Measurements from ENCODE around the gene TMEM132C.

The TMEM132C gene

GRCh38 chr12:128365032-128365431, 98.1 kb downstream of the TMEM132C start:
- no peaks in the 10 kb centered on the region for H3K36me3 ChIP-seq (ENCODE audit: low read length)
- H3K79me2 ChIP-seq (ENCODE audit: insufficient read depth, low read length), result no peaks in the 10 kb centered on the region
- no peak overlapping the region for H3K9ac ChIP-seq (ENCODE audit: low read length)
- no peak overlapping the region for H3K27ac ChIP-seq (ENCODE audit: low read depth, low read length)
- H3F3A ChIP-seq (ENCODE audit: insufficient read depth), result no peaks in the 10 kb centered on the region
- H3K4me2 ChIP-seq (ENCODE audit: low read depth, low read length, poor library complexity, severe bottlenecking), result no peak overlapping the region
- no peaks in the 10 kb centered on the region for H4K20me1 ChIP-seq (ENCODE audit: low read depth, low read length)
- TF ChIP-seq EZH2phosphoT487 (conservative IDR thresholded peaks at IDR 0.05; ENCODE audit: low read length) (no peak), CTCF (IDR thresholded peaks at IDR 0.05; ENCODE audit: insufficient read depth, low read length, poor library complexity, severe bottlenecking) (no peak)
- no peak overlapping the region for H2AFZ ChIP-seq (ENCODE audit: low read depth, low read length, severe bottlenecking)
- no peaks in the 10 kb centered on the region for H3K27me3 ChIP-seq (ENCODE audit: low read length)
- no peaks in the 10 kb centered on the region for H3K9me2 ChIP-seq (replicated peaks; ENCODE audit: insufficient read depth, low read length)
- no peak overlapping the region for H3K4me3 ChIP-seq (ENCODE audit: insufficient read depth, low read length, poor library complexity, severe bottlenecking)
- no peaks in the 10 kb centered on the region for H3K9me3 ChIP-seq (ENCODE audit: insufficient read depth, low read length)

GRCh38 chr12:128365651-128366231, 98.8 kb downstream of the TMEM132C start:
- Histone ChIP-seq H2AFZ (ENCODE audit: low read depth, low read length, severe bottlenecking) (no peak overlapping the region), H3K36me3 (ENCODE audit: low read length) (no peaks in the 10 kb centered on the region), H3K4me3 (ENCODE audit: insufficient read depth, low read length, poor library complexity, severe bottlenecking) (no peak overlapping the region), H3K4me2 (ENCODE audit: low read depth, low read length, poor library complexity, severe bottlenecking) (no peak overlapping the region), H3K27me3 (ENCODE audit: low read length) (no peaks in the 10 kb centered on the region), H3K27ac (ENCODE audit: low read depth, low read length) (no peak overlapping the region), H3K9me3 (ENCODE audit: insufficient read depth, low read length) (no peaks in the 10 kb centered on the region), H3K9ac (ENCODE audit: low read length) (no peak overlapping the region), H3K9me2 (replicated peaks; ENCODE audit: insufficient read depth, low read length) (no peaks in the 10 kb centered on the region), H4K20me1 (ENCODE audit: low read depth, low read length) (no peaks in the 10 kb centered on the region), H3F3A (ENCODE audit: insufficient read depth) (no peaks in the 10 kb centered on the region), H3K79me2 (ENCODE audit: insufficient read depth, low read length) (no peaks in the 10 kb centered on the region)
- no peak for TF ChIP-seq CTCF (IDR thresholded peaks at IDR 0.05; ENCODE audit: insufficient read depth, low read length, poor library complexity, severe bottlenecking)
- no peak for TF ChIP-seq EZH2phosphoT487 (conservative IDR thresholded peaks at IDR 0.05; ENCODE audit: low read length)

GRCh38 chr12:128367961-128368360, 101.0 kb downstream of the TMEM132C start:
- H3K9me2 ChIP-seq (replicated peaks; ENCODE audit: insufficient read depth, low read length), result no peaks in the 10 kb centered on the region
- H3K27me3 ChIP-seq (ENCODE audit: low read length), result no peaks in the 10 kb centered on the region
- H3K9ac ChIP-seq (ENCODE audit: low read length), result no peak overlapping the region
- H3F3A ChIP-seq (ENCODE audit: insufficient read depth), result no peaks in the 10 kb centered on the region
- no peaks in the 10 kb centered on the region for H3K36me3 ChIP-seq (ENCODE audit: low read length)
- H2AFZ ChIP-seq (ENCODE audit: low read depth, low read length, severe bottlenecking), result no peak overlapping the region
- no peak overlapping the region for H3K4me3 ChIP-seq (ENCODE audit: insufficient read depth, low read length, poor library complexity, severe bottlenecking)
- no peaks in the 10 kb centered on the region for H3K9me3 ChIP-seq (ENCODE audit: insufficient read depth, low read length)
- no peak overlapping the region for H3K4me2 ChIP-seq (ENCODE audit: low read depth, low read length, poor library complexity, severe bottlenecking)
- no peaks in the 10 kb centered on the region for H4K20me1 ChIP-seq (ENCODE audit: low read depth, low read length)
- TF ChIP-seq EZH2phosphoT487 (conservative IDR thresholded peaks at IDR 0.05; ENCODE audit: low read length), result no peak
- TF ChIP-seq CTCF (IDR thresholded peaks at IDR 0.05; ENCODE audit: insufficient read depth, low read length, poor library complexity, severe bottlenecking), result no peak
- H3K27ac ChIP-seq (ENCODE audit: low read depth, low read length), result no peak overlapping the region
- no peaks in the 10 kb centered on the region for H3K79me2 ChIP-seq (ENCODE audit: insufficient read depth, low read length)
